Immature natural killer cell (primary cell): Measurements from ENCODE around the gene TTC9C. TPM values are rescaled to one million over a fixed set of nuclear protein-coding genes. Genes with fewer than 3 reads are reported as not detected.
"Not testable (repeated sequence)": the region's sequence is repeated elsewhere in the genome, so short reads cannot be mapped to it uniquely, and the experiment has no call there.

Source experiments
- DNase-seq, 3 donors: peaks; one replicate each; pipeline ENCODE4 v3.0.0; 2022; ENCODE audit warnings: mixed read lengths in 1 of 3
- H3K27ac Mint-ChIP-seq, 6 donors: one replicate each; pipeline ENCODE4 v1.8.0; 2020; ENCODE audit warnings: mixed read lengths in 6 of 6, mild to moderate bottlenecking in 5 of 6, inconsistent platforms in 4 of 6, moderate library complexity in 3 of 6
- H3K27me3 Mint-ChIP-seq, 3 donors: one replicate each; pipeline ENCODE4 v1.8.0; 2020 to 2021; ENCODE audit warnings: low read depth in 3 of 3, mild to moderate bottlenecking in 3 of 3, mixed read lengths in 3 of 3, moderate library complexity in 3 of 3, inconsistent platforms in 1 of 3
- H3K36me3 Mint-ChIP-seq, 3 donors: one replicate each; pipeline ENCODE4 v1.8.0; 2020; ENCODE audit warnings: mixed read lengths in 3 of 3, inconsistent platforms in 2 of 3, mild to moderate bottlenecking in 2 of 3
- H3K4me1 Mint-ChIP-seq, 2 donors: one replicate each; pipeline ENCODE4 v1.8.0; 2020; ENCODE audit warnings: inconsistent platforms in 2 of 2, mild to moderate bottlenecking in 2 of 2, mixed read lengths in 2 of 2, moderate library complexity in 1 of 2
- H3K4me3 Mint-ChIP-seq, 5 donors: one replicate each; pipeline ENCODE4 v1.8.0; 2020; ENCODE audit warnings: mild to moderate bottlenecking in 5 of 5, mixed read lengths in 5 of 5, inconsistent platforms in 3 of 5, moderate library complexity in 3 of 5
- H3K9me3 Mint-ChIP-seq, 6 donors: one replicate each; pipeline ENCODE4 v1.8.0; 2020; ENCODE audit warnings: mild to moderate bottlenecking in 6 of 6, mixed read lengths in 6 of 6, inconsistent platforms in 4 of 6, moderate library complexity in 3 of 6
- polyA plus RNA-seq, 3 donors: library from polyadenylated mRNA; unstranded; fragments of 300-500 nt; fragmentation: Illumina TruSeq; gene quantifications; one replicate each; pipeline ENCODE4 v1.2.3, GENCODE V29; 2021

TTC9C gene
- polyA plus RNA-seq, 3 donors from 2014 or later, result 11.2 to 19.0 (median 14.5) TPM

- H3K36me3 Mint-ChIP-seq, result peaks cover 4 to 10% (median 7%) of the 10 kb centered on the region in 3 donors
- peaks cover 23 to 33% of the 10 kb centered on the region in 2 donors for H3K4me1 Mint-ChIP-seq
- no peak overlapping the region for H3K4me3 Mint-ChIP-seq
- no peak for DNase-seq
- H3K27ac Mint-ChIP-seq, result peak overlapping the region in 1 of 6 donors; percentile 18
- peaks cover 3 to 9% (median 7%) of the 10 kb centered on the region in 3 donors for H3K27me3 Mint-ChIP-seq
- no peaks in the 10 kb centered on the region for H3K9me3 Mint-ChIP-seq
Measured at GRCh38 chr11:62732830-62733229, 4.5 kb downstream of the TTC9C start.

GRCh38 chr11:62737196-62737595 is 8.9 kb downstream of the TTC9C start:
- Mint-ChIP-seq H3K27ac (no peak overlapping the region), H3K4me3 (no peak overlapping the region), H3K27me3 (peaks cover 0 to 1% (median 0%) of the 10 kb centered on the region in 3 donors), H3K9me3 (no peaks in the 10 kb centered on the region), H3K4me1 (peaks cover 2 to 7% of the 10 kb centered on the region in 2 donors), H3K36me3 (peaks cover 14 to 24% (median 18%) of the 10 kb centered on the region in 3 donors)
- DNase-seq, result no peak

- no peaks in the 10 kb centered on the region for H3K9me3 Mint-ChIP-seq
- H3K27me3 Mint-ChIP-seq, result no peaks in the 10 kb centered on the region
- no peak overlapping the region for H3K4me3 Mint-ChIP-seq
- DNase-seq, result no peak
- peaks cover 0 to 7% (median 0%) of the 10 kb centered on the region in 3 donors for H3K36me3 Mint-ChIP-seq
- peak overlapping the region in 1 of 6 donors; percentile 35 for H3K27ac Mint-ChIP-seq
- H3K4me1 Mint-ChIP-seq, result peaks cover under 1 to 5% of the 10 kb centered on the region in 2 donors
Measured at GRCh38 chr11:62747475-62748160, 19.3 kb downstream of the TTC9C start.

- not testable (repeated sequence) for H3K36me3 Mint-ChIP-seq, H3K27me3 Mint-ChIP-seq, H3K4me3 Mint-ChIP-seq, H3K9me3 Mint-ChIP-seq, DNase-seq
- Mint-ChIP-seq H3K4me1 (peaks cover 13 to 24% of the 10 kb centered on the region in 2 donors), H3K27ac (peak overlapping the region in 1 of 6 donors; percentile 60)
Measured at GRCh38 chr11:62749931-62750330, 21.6 kb downstream of the TTC9C start.

GRCh38 chr11:62752177-62752785 is 24.0 kb downstream of the TTC9C start:
- H3K4me1 Mint-ChIP-seq, result peaks cover 13 to 25% of the 10 kb centered on the region in 2 donors
- H3K9me3 Mint-ChIP-seq, result no peaks in the 10 kb centered on the region
- H3K27ac Mint-ChIP-seq, result peak overlapping the region in 2 of 6 donors; percentile 40 to 96
- H3K27me3 Mint-ChIP-seq, result peaks cover 6 to 8% (median 7%) of the 10 kb centered on the region in 3 donors
- peak overlapping the region in 1 of 5 donors; percentile 100 for H3K4me3 Mint-ChIP-seq
- peaks cover 0 to 7% (median 0%) of the 10 kb centered on the region in 3 donors for H3K36me3 Mint-ChIP-seq
- no peak for DNase-seq

- Mint-ChIP-seq H3K4me1 (peaks cover 13 to 25% of the 10 kb centered on the region in 2 donors), H3K27ac (peak overlapping the region; percentile 96 to 100 (median 98)), H3K27me3 (peaks cover 6 to 8% (median 7%) of the 10 kb centered on the region in 3 donors), H3K36me3 (peaks cover 0 to 7% (median 0%) of the 10 kb centered on the region in 3 donors), H3K4me3 (peak overlapping the region; percentile 95 to 100 (median 97)), H3K9me3 (no peaks in the 10 kb centered on the region)
- DNase-seq, result no peak
Measured at GRCh38 chr11:62752994-62753735, 24.9 kb downstream of the TTC9C start.

DNA sequence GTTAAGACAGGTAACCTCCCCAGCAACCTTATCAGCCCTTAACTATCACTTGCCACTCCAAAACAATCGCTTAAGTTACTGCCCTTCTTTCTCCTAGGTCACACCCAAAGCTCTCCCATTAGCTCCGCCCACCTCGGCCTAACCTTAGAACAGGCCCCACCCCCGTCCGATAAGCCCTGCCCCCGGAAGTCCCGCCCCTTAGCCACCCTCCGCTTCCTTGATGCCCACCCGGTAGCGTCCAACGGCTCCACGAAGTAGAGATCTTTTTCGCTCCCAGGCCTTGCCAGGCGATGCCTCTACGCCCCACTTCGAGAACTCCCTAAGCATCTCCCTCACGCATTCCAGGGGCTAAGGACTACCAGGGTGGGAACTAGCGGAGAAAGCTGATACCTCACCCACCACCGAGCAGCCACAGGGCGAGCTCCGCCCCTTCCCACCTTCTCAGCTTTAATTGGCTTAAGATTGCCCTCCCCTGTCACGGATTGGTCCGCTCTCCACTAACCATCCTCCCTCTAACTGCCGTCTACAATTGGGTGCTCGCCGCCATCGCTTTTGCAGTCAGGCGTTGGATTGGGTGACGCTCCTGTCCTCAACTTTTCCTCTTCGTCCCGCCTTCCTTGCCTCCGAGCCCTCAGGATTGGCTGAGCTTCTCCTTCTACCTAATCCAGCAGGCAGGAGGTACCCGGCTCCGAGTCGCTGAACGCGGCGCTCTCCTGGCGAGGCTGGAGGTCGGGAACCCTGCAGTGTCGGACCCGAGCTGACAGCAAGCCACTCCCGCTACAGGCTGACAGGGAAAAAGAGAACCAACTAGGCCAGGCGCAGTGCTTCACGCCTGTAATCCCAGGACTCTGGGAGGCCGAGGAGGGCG is 25.7 kb downstream of the TTC9C start, which contains the start of gene ZBTB3:
Gene ZBTB3, minus strand, starts transcription at position 425 of the 868 bp plus-strand sequence. CDS start 496 bp downstream, outside the sequence.
- Mint-ChIP-seq H3K4me3 (peak within 1 kb of the TSS; percentile 95 to 100 (median 97)), H3K9me3 (no peaks in the 10 kb centered on the region)
- peak; percentile 98 to 99 (median 99) for DNase-seq

GRCh38 chr11:62755086-62755615 is 26.9 kb downstream of the TTC9C start:
- no peak for DNase-seq
- Mint-ChIP-seq H3K4me3 (peak overlapping the region; percentile 46 to 70 (median 54)), H3K27ac (peak overlapping the region in 4 of 6 donors; percentile 20 to 72 (median 71)), H3K4me1 (peaks cover 13 to 22% of the 10 kb centered on the region in 2 donors), H3K9me3 (no peaks in the 10 kb centered on the region), H3K36me3 (no peaks in the 10 kb centered on the region), H3K27me3 (peaks cover 6 to 8% (median 7%) of the 10 kb centered on the region in 3 donors)

More for the DNA sequence above, 25.7 kb downstream of the TTC9C start, which contains the start of gene ZBTB3:
- Mint-ChIP-seq H3K27ac (peak within 1 kb of the TSS; percentile 96 to 100 (median 98)), H3K27me3 (peaks cover 6 to 8% (median 7%) of the 10 kb centered on the region in 3 donors), H3K36me3 (peaks cover 0 to 3% (median 0%) of the 10 kb centered on the region in 3 donors), H3K4me1 (peaks cover 13 to 25% of the 10 kb centered on the region in 2 donors)

GRCh38 chr11:62757846-62758788 is 29.8 kb downstream of the TTC9C start:
- H3K36me3 Mint-ChIP-seq, result no peaks in the 10 kb centered on the region
- no peak overlapping the region for H3K27ac Mint-ChIP-seq
- H3K4me1 Mint-ChIP-seq, result peaks cover 31 to 33% of the 10 kb centered on the region in 2 donors
- H3K27me3 Mint-ChIP-seq, result peaks cover 8 to 13% (median 10%) of the 10 kb centered on the region in 3 donors
- no peak overlapping the region for H3K4me3 Mint-ChIP-seq
- H3K9me3 Mint-ChIP-seq, result no peaks in the 10 kb centered on the region
- no peak for DNase-seq

DNA sequence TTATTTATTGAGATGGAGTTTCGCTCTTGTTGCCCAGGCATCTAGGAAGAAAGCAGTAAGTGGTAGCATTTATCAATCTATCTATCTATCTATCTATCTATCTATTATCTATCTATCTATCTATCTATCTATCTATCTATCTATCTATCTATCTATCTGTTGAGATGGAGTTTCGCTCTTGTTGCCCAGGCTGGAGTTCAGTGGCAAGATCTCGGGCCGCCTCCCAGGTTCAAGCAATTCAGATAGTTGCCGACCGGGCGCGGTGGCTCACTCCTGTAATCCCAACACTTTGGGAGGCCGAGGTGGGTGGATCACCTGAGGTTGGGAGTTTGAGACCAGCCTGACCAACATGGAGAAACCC is 32.6 kb downstream of the TTC9C start:
- peaks cover 2 to 11% (median 3%) of the 10 kb centered on the region in 3 donors for H3K27me3 Mint-ChIP-seq
- peak overlapping the region in 4 of 6 donors; percentile 64 to 98 (median 94) for H3K27ac Mint-ChIP-seq
- peaks cover 19 to 24% of the 10 kb centered on the region in 2 donors for H3K4me1 Mint-ChIP-seq
- not testable (repeated sequence) for H3K9me3 Mint-ChIP-seq, H3K36me3 Mint-ChIP-seq, DNase-seq
- H3K4me3 Mint-ChIP-seq, result peak overlapping the region; percentile 95 to 99 (median 98)

DNA sequence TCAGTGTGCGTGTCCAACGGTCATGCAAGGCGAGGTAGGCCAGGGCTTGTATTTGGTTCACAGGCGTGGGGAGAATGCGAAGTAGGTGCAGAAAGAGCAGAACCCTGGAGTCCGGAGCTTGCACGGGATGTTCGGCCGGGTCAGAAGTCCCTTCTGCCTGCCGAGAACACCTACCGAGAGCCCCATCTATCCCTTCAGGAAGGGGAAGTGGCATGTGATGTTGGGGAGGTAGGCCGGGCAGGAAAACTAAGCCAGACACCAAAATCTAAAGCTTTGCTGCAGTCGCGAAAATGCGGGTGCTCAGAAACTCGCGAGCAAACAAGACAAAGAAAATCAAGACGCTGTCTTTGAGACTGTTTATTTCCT is 42.5 kb downstream of the TTC9C start:
- Mint-ChIP-seq H3K27me3 (peaks cover 2 to 13% (median 5%) of the 10 kb centered on the region in 3 donors), H3K4me1 (peaks cover 21 to 26% of the 10 kb centered on the region in 2 donors), H3K27ac (peak overlapping the region; percentile 94 to 98 (median 96)), H3K9me3 (no peaks in the 10 kb centered on the region), H3K4me3 (peak overlapping the region; percentile 85 to 98 (median 93)), H3K36me3 (peaks cover 4 to 8% (median 4%) of the 10 kb centered on the region in 3 donors)
- no peak for DNase-seq
